ENCODE results near the gene SPATC1L.

Gene SPATC1L

GRCh38 chr21:46122237-46122671 is 62.0 kb downstream of the SPATC1L start:
- Histone ChIP-seq H3K4me1 (ENCODE audit: control insufficient read depth, insufficient read depth, low read length) (peaks cover 7% of the 10 kb centered on the region), H3K9ac (ENCODE audit: low read length) (peak overlapping the region; percentile 34), H3K27me3 (replicated peaks; ENCODE audit: control insufficient read depth, insufficient read depth, low read length) (no peaks in the 10 kb centered on the region), H3K4me3 (ENCODE audit: low read length) (no peak overlapping the region), H3K36me3 (ENCODE audit: control insufficient read depth, insufficient read depth, low read length, severe bottlenecking) (peaks cover 97% of the 10 kb centered on the region), H3K9me3 (ENCODE audit: control insufficient read depth, low read length) (no peaks in the 10 kb centered on the region)
- DNase-seq (ENCODE audit: low read depth) = no peak

- Histone ChIP-seq H3K4me3 (ENCODE audit: low read length) (no peak overlapping the region), H3K27me3 (replicated peaks; ENCODE audit: control insufficient read depth, insufficient read depth, low read length) (no peaks in the 10 kb centered on the region), H3K9ac (ENCODE audit: low read length) (peak overlapping the region; percentile 34), H3K36me3 (ENCODE audit: control insufficient read depth, insufficient read depth, low read length, severe bottlenecking) (peaks cover 97% of the 10 kb centered on the region), H3K9me3 (ENCODE audit: control insufficient read depth, low read length) (no peaks in the 10 kb centered on the region), H3K4me1 (ENCODE audit: control insufficient read depth, insufficient read depth, low read length) (peaks cover 14% of the 10 kb centered on the region)
- no peak for DNase-seq (ENCODE audit: low read depth)
Observed at GRCh38 chr21:46121286-46122221, 62.7 kb downstream of the SPATC1L start.

GRCh38 chr21:46120301-46121285 is 63.7 kb downstream of the SPATC1L start:
- H3K4me3 ChIP-seq (ENCODE audit: low read length) = no peak overlapping the region
- H3K36me3 ChIP-seq (ENCODE audit: control insufficient read depth, insufficient read depth, low read length, severe bottlenecking) = peaks cover 97% of the 10 kb centered on the region
- no peak for DNase-seq (ENCODE audit: low read depth)
- H3K9me3 ChIP-seq (ENCODE audit: control insufficient read depth, low read length) = no peaks in the 10 kb centered on the region
- H3K4me1 ChIP-seq (ENCODE audit: control insufficient read depth, insufficient read depth, low read length) = peaks cover 22% of the 10 kb centered on the region
- H3K27me3 ChIP-seq (replicated peaks; ENCODE audit: control insufficient read depth, insufficient read depth, low read length) = no peaks in the 10 kb centered on the region
- H3K9ac ChIP-seq (ENCODE audit: low read length) = no peak overlapping the region

GRCh38 chr21:46119637-46120271 is 64.5 kb downstream of the SPATC1L start:
- H3K9me3 ChIP-seq (ENCODE audit: control insufficient read depth, low read length) = peaks cover 4% of the 10 kb centered on the region
- peaks cover 97% of the 10 kb centered on the region for H3K36me3 ChIP-seq (ENCODE audit: control insufficient read depth, insufficient read depth, low read length, severe bottlenecking)
- H3K9ac ChIP-seq (ENCODE audit: low read length) = no peak overlapping the region
- peaks cover 22% of the 10 kb centered on the region for H3K4me1 ChIP-seq (ENCODE audit: control insufficient read depth, insufficient read depth, low read length)
- no peak for DNase-seq (ENCODE audit: low read depth)
- no peak overlapping the region for H3K4me3 ChIP-seq (ENCODE audit: low read length)
- H3K27me3 ChIP-seq (replicated peaks; ENCODE audit: control insufficient read depth, insufficient read depth, low read length) = no peaks in the 10 kb centered on the region

- H3K9ac ChIP-seq (ENCODE audit: low read length) = no peak overlapping the region
- no peak for DNase-seq (ENCODE audit: low read depth)
- no peaks in the 10 kb centered on the region for H3K27me3 ChIP-seq (replicated peaks; ENCODE audit: control insufficient read depth, insufficient read depth, low read length)
- H3K9me3 ChIP-seq (ENCODE audit: control insufficient read depth, low read length) = peaks cover 8% of the 10 kb centered on the region
- H3K4me1 ChIP-seq (ENCODE audit: control insufficient read depth, insufficient read depth, low read length) = peaks cover 22% of the 10 kb centered on the region
- no peak overlapping the region for H3K4me3 ChIP-seq (ENCODE audit: low read length)
- peaks cover 97% of the 10 kb centered on the region for H3K36me3 ChIP-seq (ENCODE audit: control insufficient read depth, insufficient read depth, low read length, severe bottlenecking)
Observed at GRCh38 chr21:46119144-46119636, 65.1 kb downstream of the SPATC1L start.

GRCh38 chr21:46118316-46119143 is 65.7 kb downstream of the SPATC1L start:
- Histone ChIP-seq H3K27me3 (replicated peaks; ENCODE audit: control insufficient read depth, insufficient read depth, low read length) (no peaks in the 10 kb centered on the region), H3K9me3 (ENCODE audit: control insufficient read depth, low read length) (peaks cover 8% of the 10 kb centered on the region), H3K9ac (ENCODE audit: low read length) (peak overlapping the region; percentile 14), H3K36me3 (ENCODE audit: control insufficient read depth, insufficient read depth, low read length, severe bottlenecking) (peaks cover 98% of the 10 kb centered on the region), H3K4me1 (ENCODE audit: control insufficient read depth, insufficient read depth, low read length) (peaks cover 22% of the 10 kb centered on the region), H3K4me3 (ENCODE audit: low read length) (no peak overlapping the region)
- DNase-seq (ENCODE audit: low read depth) = no peak

GRCh38 chr21:46117586-46118315 is 66.5 kb downstream of the SPATC1L start:
- DNase-seq (ENCODE audit: low read depth) = no peak
- Histone ChIP-seq H3K4me3 (ENCODE audit: low read length) (no peak overlapping the region), H3K9me3 (ENCODE audit: control insufficient read depth, low read length) (peaks cover 8% of the 10 kb centered on the region), H3K36me3 (ENCODE audit: control insufficient read depth, insufficient read depth, low read length, severe bottlenecking) (peaks cover 100% of the 10 kb centered on the region), H3K4me1 (ENCODE audit: control insufficient read depth, insufficient read depth, low read length) (peaks cover 22% of the 10 kb centered on the region), H3K9ac (ENCODE audit: low read length) (no peak overlapping the region), H3K27me3 (replicated peaks; ENCODE audit: control insufficient read depth, insufficient read depth, low read length) (no peaks in the 10 kb centered on the region)

GRCh38 chr21:46116776-46117585 is 67.3 kb downstream of the SPATC1L start:
- H3K36me3 ChIP-seq (ENCODE audit: control insufficient read depth, insufficient read depth, low read length, severe bottlenecking) = peaks cover 100% of the 10 kb centered on the region
- H3K4me1 ChIP-seq (ENCODE audit: control insufficient read depth, insufficient read depth, low read length) = peaks cover 19% of the 10 kb centered on the region
- H3K27me3 ChIP-seq (replicated peaks; ENCODE audit: control insufficient read depth, insufficient read depth, low read length) = no peaks in the 10 kb centered on the region
- peaks cover 8% of the 10 kb centered on the region for H3K9me3 ChIP-seq (ENCODE audit: control insufficient read depth, low read length)
- peak; percentile 66 for DNase-seq (ENCODE audit: low read depth)
- H3K9ac ChIP-seq (ENCODE audit: low read length) = peak overlapping the region; percentile 73
- H3K4me3 ChIP-seq (ENCODE audit: low read length) = no peak overlapping the region

GRCh38 chr21:46116189-46116775 is 68.0 kb downstream of the SPATC1L start:
- Histone ChIP-seq H3K9me3 (ENCODE audit: control insufficient read depth, low read length) (peaks cover 8% of the 10 kb centered on the region), H3K27me3 (replicated peaks; ENCODE audit: control insufficient read depth, insufficient read depth, low read length) (no peaks in the 10 kb centered on the region), H3K9ac (ENCODE audit: low read length) (peak overlapping the region; percentile 73), H3K36me3 (ENCODE audit: control insufficient read depth, insufficient read depth, low read length, severe bottlenecking) (peaks cover 96% of the 10 kb centered on the region), H3K4me3 (ENCODE audit: low read length) (no peak overlapping the region), H3K4me1 (ENCODE audit: control insufficient read depth, insufficient read depth, low read length) (peaks cover 15% of the 10 kb centered on the region)
- no peak for DNase-seq (ENCODE audit: low read depth)
